ENCODE results near the gene PPEF1.
"Not testable (repeated sequence)": the region's sequence is repeated elsewhere in the genome, so short reads cannot be mapped to it uniquely, and the experiment has no call there.

Gene PPEF1

GRCh38 chrX:18702362-18703195 is 4.9 kb upstream of the PPEF1 start:
- DNase-seq (ENCODE audit: low read depth in 1 of 2, low spot score in 1 of 2): no peak

- DNase-seq (ENCODE audit: low read depth in 1 of 2, low spot score in 1 of 2): no peak
These were observed 2.4 kb downstream of the PPEF1 start for GRCh38 chrX:18709833-18710232.

GRCh38 chrX:18714910-18715309 is 7.5 kb downstream of the PPEF1 start:
- DNase-seq (ENCODE audit: low read depth in 1 of 2, low spot score in 1 of 2): no peak

- DNase-seq (ENCODE audit: low read depth in 1 of 2, low spot score in 1 of 2): no peak
These were observed 12.4 kb downstream of the PPEF1 start for GRCh38 chrX:18719852-18720251.

- DNase-seq (ENCODE audit: low read depth in 1 of 2, low spot score in 1 of 2): no peak
These were observed 14.4 kb downstream of the PPEF1 start for GRCh38 chrX:18721683-18722499.

GRCh38 chrX:18722500-18723071 is 15.1 kb downstream of the PPEF1 start:
- no peak for DNase-seq (ENCODE audit: low read depth in 1 of 2, low spot score in 1 of 2)

GRCh38 chrX:18725310-18725943 is 18.0 kb downstream of the PPEF1 start:
- DNase-seq (ENCODE audit: low read depth in 1 of 2, low spot score in 1 of 2): no peak

GRCh38 chrX:18733287-18733686 is 25.8 kb downstream of the PPEF1 start:
- no peak for DNase-seq (ENCODE audit: low read depth in 1 of 2, low spot score in 1 of 2)

- not testable (repeated sequence) for DNase-seq (ENCODE audit: low read depth in 1 of 2, low spot score in 1 of 2)
These were observed 32.2 kb downstream of the PPEF1 start for GRCh38 chrX:18739609-18740008.

- no peak for DNase-seq (ENCODE audit: low read depth in 1 of 2, low spot score in 1 of 2)
These were observed 41.1 kb downstream of the PPEF1 start for GRCh38 chrX:18748499-18748898.

GRCh38 chrX:18753631-18754030 is 46.2 kb downstream of the PPEF1 start:
- DNase-seq (ENCODE audit: low read depth in 1 of 2, low spot score in 1 of 2): no peak

- DNase-seq (ENCODE audit: low read depth in 1 of 2, low spot score in 1 of 2): no peak
These were observed 48.2 kb downstream of the PPEF1 start for GRCh38 chrX:18755651-18756050.

GRCh38 chrX:18757956-18758932 is 50.8 kb downstream of the PPEF1 start:
- no peak for DNase-seq (ENCODE audit: low read depth in 1 of 2, low spot score in 1 of 2)

- no peak for DNase-seq (ENCODE audit: low read depth in 1 of 2, low spot score in 1 of 2)
These were observed 54.3 kb downstream of the PPEF1 start for GRCh38 chrX:18761750-18762149.

- DNase-seq (ENCODE audit: low read depth in 1 of 2, low spot score in 1 of 2): not testable (repeated sequence)
These were observed 55.7 kb downstream of the PPEF1 start for GRCh38 chrX:18763106-18763505.

GRCh38 chrX:18769364-18769763 is 61.9 kb downstream of the PPEF1 start:
- DNase-seq (ENCODE audit: low read depth in 1 of 2, low spot score in 1 of 2): no peak

GRCh38 chrX:18769812-18770573 is 62.5 kb downstream of the PPEF1 start:
- DNase-seq (ENCODE audit: low read depth in 1 of 2, low spot score in 1 of 2): no peak

GRCh38 chrX:18789916-18790315 is 82.5 kb downstream of the PPEF1 start:
- DNase-seq (ENCODE audit: low read depth in 1 of 2, low spot score in 1 of 2): no peak

GRCh38 chrX:18792828-18793227 is 85.4 kb downstream of the PPEF1 start:
- no peak for DNase-seq (ENCODE audit: low read depth in 1 of 2, low spot score in 1 of 2)

All from activated CD4-positive, alpha-beta T cell treated with anti-CD3 and anti-CD28 coated beads, Interleukin-2, amount 50 U/mL, for 24 hours (primary cell).